Keratinocyte (primary cell): ENCODE results near the gene PCDHGB6. TPM values are rescaled to one million over a fixed set of nuclear protein-coding genes. Genes with fewer than 3 reads are reported as not detected.
"Not testable (repeated sequence)": the region's sequence is repeated elsewhere in the genome, so short reads cannot be mapped to it uniquely, and the experiment has no call there.

Experiments
- DNase-seq: peaks from one replicate; pipeline ENCODE4 v3.0.0-alpha.2; 2011; ENCODE audit warnings: low read depth, missing footprints, low spot score
- FAIRE-seq: peaks from 2 replicates; lab custom pipeline; 2011; peaks lifted over from hg19 to GRCh38; lab: Jason Lieb, UNC
- H2AFZ ChIP-seq: 2 replicates; pipeline ENCODE4 v1.6.0; 2012; ENCODE audit warnings: low read length, control low read depth, inconsistent platforms; ENCODE audit not compliant: control insufficient read depth
- H3K27ac ChIP-seq: 2 replicates; pipeline ENCODE4 v1.5.1; 2011; ENCODE audit warnings: low read length; ENCODE audit not compliant: control insufficient read depth, insufficient read depth
- H3K27me3 ChIP-seq: 3 replicates; pipeline ENCODE4 v1.6.0; 2011; ENCODE audit warnings: low read length; ENCODE audit not compliant: control insufficient read depth, insufficient read depth; ENCODE audit errors: extremely low read depth
- H3K36me3 ChIP-seq, 2 experiments: 2 replicates in 1 of 2; 3 replicates in 1 of 2; pipeline ENCODE4 v1.5.1; 2011; ENCODE audit warnings: low read length in 2 of 2, mild to moderate bottlenecking in 1 of 2; ENCODE audit not compliant: control insufficient read depth in 2 of 2, insufficient read depth in 2 of 2; ENCODE audit errors: extremely low read depth in 1 of 2
- H3K4me1 ChIP-seq: 3 replicates; pipeline ENCODE4 v1.5.1; 2011; ENCODE audit warnings: low read length; ENCODE audit not compliant: control insufficient read depth, insufficient read depth; ENCODE audit errors: extremely low read depth
- H3K4me2 ChIP-seq: 3 replicates; pipeline ENCODE4 v1.6.0; 2011; ENCODE audit warnings: low read depth, low read length; ENCODE audit not compliant: control insufficient read depth, insufficient read depth; ENCODE audit errors: extremely low read depth
- H3K4me3 ChIP-seq, 3 experiments: fragments of 200-600 bp in 1 of 3; sonication (generic) in 1 of 3; 2 replicates in 2 of 3; 3 replicates in 1 of 3; pipeline ENCODE4 v1.5.1; 2011 to 2016; ENCODE audit warnings: low read length in 3 of 3, mild to moderate bottlenecking in 3 of 3, control low read depth in 2 of 3, inconsistent platforms in 1 of 3, low read depth in 1 of 3, mixed read lengths in 1 of 3, mixed run types in 1 of 3, moderate library complexity in 1 of 3; ENCODE audit not compliant: control insufficient read depth in 2 of 3, insufficient read depth in 2 of 3; ENCODE audit errors: extremely low read depth in 1 of 3
- H3K79me2 ChIP-seq: 2 replicates; pipeline ENCODE4 v1.6.0; 2012; ENCODE audit warnings: low read length; ENCODE audit not compliant: control insufficient read depth, insufficient read depth
- H3K9ac ChIP-seq: 3 replicates; pipeline ENCODE4 v1.6.0; 2011; ENCODE audit warnings: low read length; ENCODE audit not compliant: control insufficient read depth, insufficient read depth; ENCODE audit errors: extremely low read depth
- H3K9me1 ChIP-seq: 3 replicates; pipeline ENCODE4 v1.6.0; 2011; ENCODE audit warnings: low read length; ENCODE audit not compliant: control insufficient read depth, insufficient read depth; ENCODE audit errors: extremely low read depth
- H3K9me3 ChIP-seq: 2 replicates; pipeline ENCODE4 v1.5.1; 2012; ENCODE audit warnings: low read depth, low read length; ENCODE audit not compliant: control insufficient read depth
- H4K20me1 ChIP-seq: 3 replicates; pipeline ENCODE4 v1.6.0; 2011; ENCODE audit warnings: low read length; ENCODE audit not compliant: control insufficient read depth, insufficient read depth; ENCODE audit errors: extremely low read depth
- CTCF ChIP-seq, 3 experiments: IDR thresholded peaks in 1 of 3; conservative IDR thresholded peaks in 1 of 3; optimal IDR thresholded peaks in 1 of 3; 2 replicates in 2 of 3; 3 replicates in 1 of 3; pipeline versions ENCODE3 to v1.5.1; 2011; ENCODE audit warnings: low read length in 3 of 3, mild to moderate bottlenecking in 3 of 3, moderate library complexity in 2 of 3, control low read depth in 1 of 3, inconsistent platforms in 1 of 3; ENCODE audit not compliant: insufficient read depth in 2 of 3; ENCODE audit errors: extremely low read depth in 1 of 3
- EZH2 ChIP-seq: IDR thresholded peaks from one replicate; pipeline ENCODE4 v1.6.1; 2012; ENCODE audit warnings: inconsistent platforms, mild to moderate bottlenecking, low read length, moderate library complexity
- dilution Hi-C: fragments of 300-500 bp; cut with MboI; formaldehyde crosslinking; loops from one replicate; pipeline ENCODE4 v1.7.0; 2020; ENCODE audit warnings: low sequenced_read_pairs; ENCODE audit not compliant: extremely low pct_ligation_motif_present
- polyA plus RNA-seq, 5 experiments: library from polyadenylated mRNA; depleted of rRNA in 3 of 5; stranded (reverse) in 3 of 5; stranded (forward) in 1 of 5; unstranded in 1 of 5; fragments of >200 nt; gene quantifications; 1 replicate in 1 of 5; 2 replicates in 3 of 5; 3 replicates in 1 of 5; pipeline versions ENCODE4 v1.2.1 to v1.2.3, GENCODE V29; 2011 to 2012; ENCODE audit warnings: missing spikeins in 2 of 5, low read depth in 1 of 5, low replicate concordance in 1 of 5

Gene PCDHGB6
- polyA plus RNA-seq, 1 donor (not counting 4 experiments of a cell fraction or from before 2014, with no cell fraction given), result 0.30 TPM

- Histone ChIP-seq H3K4me1 (no peaks in the 10 kb centered on the region), H4K20me1 (no peaks in the 10 kb centered on the region), H3K27me3 (peaks cover 16% of the 10 kb centered on the region), H3K4me3 (peak within 1 kb of the TSS; percentile 25 to 60 (median 47)), H3K4me2 (peak within 1 kb of the TSS; percentile 80), H3K27ac (no peak within 1 kb of the TSS), H3K9ac (peak within 1 kb of the TSS; percentile 36), H3K36me3 (no peaks in the 10 kb centered on the region), H3K79me2 (no peaks in the 10 kb centered on the region), H3K9me1 (no peaks in the 10 kb centered on the region), H2AFZ (peak within 1 kb of the TSS; percentile 61), H3K9me3 (peaks cover 26% of the 10 kb centered on the region)
- FAIRE-seq (peak; percentile 13), DNase-seq (peak; percentile 28)
- dilution Hi-C loops, result no loop called here
- TF ChIP-seq CTCF (optimal IDR thresholded peaks at IDR 0.05 in 1 of 3, IDR thresholded peaks at IDR 0.05 in 1 of 3, conservative IDR thresholded peaks at IDR 0.05 in 1 of 3; ENCODE audit: extremely low read depth in 1 of 3, insufficient read depth in 2 of 3, low read length in 3 of 3), result peak; percentile 58 to 78 (median 69)
- TF ChIP-seq EZH2, result no peak
Measured at GRCh38 chr5:141430332-141431113, 22.7 kb downstream of the PCDHGB6 start, which contains the start of gene PCDHGA12. PCDHGA12 (plus strand) TSS chr5:141430507; CDS start chr5:141430760, 253 bp downstream.

GRCh38 chr5:141431286-141431685 is 23.5 kb downstream of the PCDHGB6 start:
- Histone ChIP-seq H4K20me1 (no peaks in the 10 kb centered on the region), H3K9me3 (peaks cover 23% of the 10 kb centered on the region), H2AFZ (no peak overlapping the region), H3K9me1 (no peaks in the 10 kb centered on the region), H3K4me2 (peak overlapping the region; percentile 80), H3K27ac (no peak overlapping the region), H3K79me2 (no peaks in the 10 kb centered on the region), H3K27me3 (peaks cover 11% of the 10 kb centered on the region), H3K4me3 (peak overlapping the region in 2 of 3 experiments; percentile 25 to 60), H3K9ac (no peak overlapping the region), H3K36me3 (no peaks in the 10 kb centered on the region), H3K4me1 (no peaks in the 10 kb centered on the region)
- dilution Hi-C loops, result no loop called here
- FAIRE-seq, result no peak
- DNase-seq, result no peak
- TF ChIP-seq CTCF (optimal IDR thresholded peaks at IDR 0.05 in 1 of 3, IDR thresholded peaks at IDR 0.05 in 1 of 3, conservative IDR thresholded peaks at IDR 0.05 in 1 of 3; ENCODE audit: extremely low read depth in 1 of 3, insufficient read depth in 2 of 3, low read length in 3 of 3), result no peak
- no peak for TF ChIP-seq EZH2

GRCh38 chr5:141432308-141432707 is 24.5 kb downstream of the PCDHGB6 start:
- FAIRE-seq, H3K27ac ChIP-seq, H3K79me2 ChIP-seq, H3K4me2 ChIP-seq, H4K20me1 ChIP-seq, H2AFZ ChIP-seq, H3K9ac ChIP-seq, dilution Hi-C loops, H3K9me1 ChIP-seq, H3K36me3 ChIP-seq, H3K4me1 ChIP-seq, H3K4me3 ChIP-seq, DNase-seq: not testable (repeated sequence)
- H3K27me3 ChIP-seq, result peaks cover 11% of the 10 kb centered on the region
- H3K9me3 ChIP-seq, result peaks cover 22% of the 10 kb centered on the region
